Right renal cortex interstitium (tissue), 3 donors: Measurements from ENCODE around the gene RASD1. TPM values are rescaled to one million over a fixed set of nuclear protein-coding genes. Genes with fewer than 3 reads are reported as not detected.
A peak's percentile ranks its signal among the peaks of the same experiment; 100 is the strongest.
"Not testable (repeated sequence)": the region's sequence is repeated elsewhere in the genome, so short reads cannot be mapped to it uniquely, and the experiment has no call there.

Source experiments
- DNase-seq, 3 donors: peaks; one replicate each; pipeline ENCODE4 v3.0.0-alpha.2; 2013; ENCODE audit warnings: low read depth in 3 of 3, low spot score in 2 of 3
- polyA plus RNA-seq, 3 donors: library from polyadenylated mRNA; unstranded; fragments of 120-200 nt; gene quantifications; one replicate each; pipeline ENCODE4 v1.2.1, GENCODE V29; 2013; ENCODE audit not compliant: insufficient read length in 3 of 3

The RASD1 gene
- polyA plus RNA-seq, 3 donors = 0.71 to 0.99 (median 0.80) TPM

GRCh38 chr17:17499402-17500145 is 3.4 kb upstream of the RASD1 start:
- no peak for DNase-seq

- DNase-seq = no peak
Observed at GRCh38 chr17:17498606-17499301, 2.6 kb upstream of the RASD1 start.

GRCh38 chr17:17497845-17498520 is 1.8 kb upstream of the RASD1 start:
- no peak for DNase-seq

- DNase-seq = no peak
Observed at GRCh38 chr17:17497065-17497844, 1.1 kb upstream of the RASD1 start.

- no peak for DNase-seq
Observed at GRCh38 chr17:17495536-17496188, 533 bp downstream of the RASD1 start.

- peak in 1 of 3 donors; percentile 30 for DNase-seq
Observed at GRCh38 chr17:17494870-17495535, 1.2 kb downstream of the RASD1 start.

- DNase-seq = no peak
Observed at GRCh38 chr17:17494499-17494869, 1.7 kb downstream of the RASD1 start.

GRCh38 chr17:17493986-17494466 is 2.2 kb downstream of the RASD1 start:
- DNase-seq = no peak

- DNase-seq = no peak
Observed at GRCh38 chr17:17493249-17493985, 2.8 kb downstream of the RASD1 start.

GRCh38 chr17:17492571-17492970 is 3.6 kb downstream of the RASD1 start:
- DNase-seq = no peak

GRCh38 chr17:17492085-17492484 is 4.1 kb downstream of the RASD1 start:
- no peak for DNase-seq

- DNase-seq = no peak
Observed at GRCh38 chr17:17491546-17491988, 4.6 kb downstream of the RASD1 start.

- no peak for DNase-seq
Observed at GRCh38 chr17:17491031-17491471, 5.1 kb downstream of the RASD1 start.

GRCh38 chr17:17487998-17488397 is 8.2 kb downstream of the RASD1 start:
- no peak for DNase-seq

- DNase-seq = not testable (repeated sequence)
Observed at GRCh38 chr17:17486416-17486815, 9.8 kb downstream of the RASD1 start.

GRCh38 chr17:17485420-17485819 is 10.8 kb downstream of the RASD1 start:
- no peak for DNase-seq

GRCh38 chr17:17484451-17484899 is 11.7 kb downstream of the RASD1 start:
- DNase-seq = no peak

GRCh38 chr17:17481860-17482259 is 14.3 kb downstream of the RASD1 start:
- no peak for DNase-seq
